Calu3 (cell line): ENCODE measurements around the gene POC1A. TPM values are rescaled to one million over a fixed set of nuclear protein-coding genes. Genes with fewer than 3 reads are reported as not detected.

Source experiments
- BruUV-seq: library from RNA; stranded (reverse); fragments of 400-500 nt; replicated peaks from 2 replicates; lab custom pipeline; 2021; lab: Mats Ljungman, UMichigan
- CTCF ChIA-PET: fragments of 300-600 bp; sonication (Branson Sonifier 250); formaldehyde crosslinking; loops from one replicate; lab custom pipeline; 2022; ENCODE audit warnings: antibody characterized with exemption; lab: Charles Lee
- DNase-seq: peaks from one replicate; pipeline ENCODE4 v3.0.0; 2022
- H3K27ac Mint-ChIP-seq: one replicate; pipeline ENCODE4 v1.8.0; 2022; ENCODE audit warnings: mixed read lengths; ENCODE audit not compliant: unreplicated experiment
- H3K27me3 Mint-ChIP-seq: one replicate; pipeline ENCODE4 v1.8.0; 2022; ENCODE audit warnings: mixed read lengths; ENCODE audit not compliant: unreplicated experiment
- H3K36me3 Mint-ChIP-seq: one replicate; pipeline ENCODE4 v1.8.0; 2022; ENCODE audit warnings: mild to moderate bottlenecking, moderate library complexity, mixed read lengths; ENCODE audit not compliant: insufficient read depth, unreplicated experiment
- H3K4me1 Mint-ChIP-seq: one replicate; pipeline ENCODE4 v1.8.0; 2022; ENCODE audit warnings: mild to moderate bottlenecking, low read depth, mixed read lengths; ENCODE audit not compliant: unreplicated experiment
- H3K4me3 Mint-ChIP-seq: one replicate; pipeline ENCODE4 v1.8.0; 2022; ENCODE audit warnings: mild to moderate bottlenecking, low read depth, moderate library complexity, mixed read lengths; ENCODE audit not compliant: unreplicated experiment
- H3K9me3 Mint-ChIP-seq: one replicate; pipeline ENCODE4 v1.8.0; 2022; ENCODE audit warnings: low read depth, mixed read lengths; ENCODE audit not compliant: unreplicated experiment
- intact Hi-C: fragments of 100-400 bp; cut with micrococcal nuclease; formaldehyde crosslinking; loops from one replicate; pipeline ENCODE4 v1.10.0; 2022; ENCODE audit not compliant: unreplicated experiment
- total RNA-seq: library from RNA; stranded (reverse); gene quantifications from 2 replicates; pipeline ENCODE4 v1.2.3, GENCODE V29; 2022
- TF ChIP-seq, protein P1 (sequence below): fragments of 200-600 bp; IDR thresholded peaks from one replicate; pipeline ENCODE4 v1.8.0; 2022; ENCODE audit warnings: antibody characterized with exemption; ENCODE audit not compliant: unreplicated experiment

Gene POC1A
- total RNA-seq, 1 experiment from 2014 or later: 26.9 TPM

GRCh38 chr3:52039426-52039825 lies 114.8 kb downstream of the POC1A start:
- Mint-ChIP-seq H3K4me1 (peaks cover 5% of the 10 kb centered on the region), H3K36me3 (no peaks in the 10 kb centered on the region), H3K4me3 (peak overlapping the region; percentile 7), H3K27me3 (peaks cover 12% of the 10 kb centered on the region), H3K27ac (no peak overlapping the region), H3K9me3 (no peaks in the 10 kb centered on the region)
- no peak for DNase-seq
- intact Hi-C loops: no loop called here
- CTCF ChIA-PET: no interaction called here
- BruUV-seq: no TSS peak
- TF ChIP-seq, protein P1, sequence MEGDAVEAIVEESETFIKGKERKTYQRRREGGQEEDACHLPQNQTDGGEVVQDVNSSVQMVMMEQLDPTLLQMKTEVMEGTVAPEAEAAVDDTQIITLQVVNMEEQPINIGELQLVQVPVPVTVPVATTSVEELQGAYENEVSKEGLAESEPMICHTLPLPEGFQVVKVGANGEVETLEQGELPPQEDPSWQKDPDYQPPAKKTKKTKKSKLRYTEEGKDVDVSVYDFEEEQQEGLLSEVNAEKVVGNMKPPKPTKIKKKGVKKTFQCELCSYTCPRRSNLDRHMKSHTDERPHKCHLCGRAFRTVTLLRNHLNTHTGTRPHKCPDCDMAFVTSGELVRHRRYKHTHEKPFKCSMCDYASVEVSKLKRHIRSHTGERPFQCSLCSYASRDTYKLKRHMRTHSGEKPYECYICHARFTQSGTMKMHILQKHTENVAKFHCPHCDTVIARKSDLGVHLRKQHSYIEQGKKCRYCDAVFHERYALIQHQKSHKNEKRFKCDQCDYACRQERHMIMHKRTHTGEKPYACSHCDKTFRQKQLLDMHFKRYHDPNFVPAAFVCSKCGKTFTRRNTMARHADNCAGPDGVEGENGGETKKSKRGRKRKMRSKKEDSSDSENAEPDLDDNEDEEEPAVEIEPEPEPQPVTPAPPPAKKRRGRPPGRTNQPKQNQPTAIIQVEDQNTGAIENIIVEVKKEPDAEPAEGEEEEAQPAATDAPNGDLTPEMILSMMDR: no peak

DNA sequence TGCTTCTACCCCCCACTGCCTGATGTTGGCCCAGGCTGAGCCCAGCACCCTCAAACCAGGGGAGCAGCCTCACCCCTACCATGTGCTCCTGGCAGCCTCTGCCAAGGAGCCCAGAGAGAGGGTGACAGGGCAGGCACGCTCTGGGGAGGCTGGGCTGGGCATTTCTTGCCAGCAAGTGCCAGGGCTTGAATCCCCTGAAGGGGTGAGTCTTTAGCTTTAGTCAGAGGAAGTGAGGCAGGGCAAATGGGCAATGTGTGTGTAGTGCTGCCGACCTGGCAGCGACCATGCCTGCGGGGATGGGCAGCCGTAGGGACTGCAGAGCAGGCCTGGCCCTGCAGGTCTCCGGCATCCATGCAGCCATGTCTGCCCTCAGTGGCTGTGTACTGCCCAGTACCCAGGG lies 116.0 kb downstream of the POC1A start:
- no peak for DNase-seq
- no peak overlapping the region for H3K4me3 Mint-ChIP-seq
- no TSS peak for BruUV-seq
- CTCF ChIA-PET: interaction anchor here (1.2 kb wide), 1 partner anchor 16 kb away, joined by 3 read pairs; no protein-coding TSS in a partner anchor
- H3K36me3 Mint-ChIP-seq: no peaks in the 10 kb centered on the region
- peaks cover 5% of the 10 kb centered on the region for H3K4me1 Mint-ChIP-seq
- intact Hi-C loops: no loop called here
- peaks cover 12% of the 10 kb centered on the region for H3K27me3 Mint-ChIP-seq
- TF ChIP-seq, protein P1: no peak
- H3K27ac Mint-ChIP-seq: no peak overlapping the region
- H3K9me3 Mint-ChIP-seq: no peaks in the 10 kb centered on the region

- Mint-ChIP-seq H3K27me3 (peaks cover 8% of the 10 kb centered on the region), H3K4me3 (no peak overlapping the region)
Measured at GRCh38 chr3:52037291-52037690, 116.9 kb downstream of the POC1A start.

DNA sequence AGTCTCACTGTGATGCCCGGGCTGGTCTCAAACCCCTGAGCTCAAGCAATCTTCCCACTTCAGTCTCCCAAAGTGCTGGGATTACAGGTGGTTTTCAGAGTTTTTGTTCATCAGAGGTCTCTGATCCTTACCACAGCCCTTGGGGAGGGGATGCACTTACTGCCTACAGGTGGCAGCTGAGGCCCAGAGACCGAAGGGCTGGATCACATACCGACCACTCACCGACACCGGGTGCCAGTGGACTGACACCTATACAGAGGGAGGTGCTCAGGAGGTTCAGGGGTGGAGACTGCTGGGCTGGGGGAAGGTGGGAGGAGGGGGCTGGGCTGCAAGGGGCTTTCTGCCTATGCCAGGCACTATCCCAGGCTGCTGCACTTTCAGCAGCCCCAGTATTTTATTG lies 117.4 kb downstream of the POC1A start:
- Mint-ChIP-seq H3K4me1 (peaks cover 5% of the 10 kb centered on the region), H3K4me3 (no peak overlapping the region), H3K36me3 (no peaks in the 10 kb centered on the region), H3K27ac (no peak overlapping the region), H3K9me3 (peaks cover 3% of the 10 kb centered on the region), H3K27me3 (peaks cover 4% of the 10 kb centered on the region)
- TF ChIP-seq, protein P1: no peak
- DNase-seq: no peak
- intact Hi-C loops: no loop called here
- BruUV-seq: no TSS peak
- CTCF ChIA-PET: no interaction called here

More at GRCh38 chr3:52037291-52037690, 116.9 kb downstream of the POC1A start:
- TF ChIP-seq, protein P1: no peak
- DNase-seq: no peak
- Mint-ChIP-seq H3K27ac (no peak overlapping the region), H3K4me1 (peaks cover 5% of the 10 kb centered on the region), H3K9me3 (no peaks in the 10 kb centered on the region), H3K36me3 (no peaks in the 10 kb centered on the region)
- intact Hi-C loops: no loop called here
- no TSS peak for BruUV-seq
- CTCF ChIA-PET: interaction anchor here (1.2 kb wide), 1 partner anchor 17 kb away, joined by 3 read pairs; no protein-coding TSS in a partner anchor
